Measurements from ENCODE around the gene DOCK11. TPM values are rescaled to one million over a fixed set of nuclear protein-coding genes. Genes with fewer than 3 reads are reported as not detected.
"Not testable (repeated sequence)": the region's sequence is repeated elsewhere in the genome, so short reads cannot be mapped to it uniquely, and the experiment has no call there.

The DOCK11 gene
- polyA plus RNA-seq, 5 donors, result 11.6 to 26.2 (median 17.7) TPM

DNA sequence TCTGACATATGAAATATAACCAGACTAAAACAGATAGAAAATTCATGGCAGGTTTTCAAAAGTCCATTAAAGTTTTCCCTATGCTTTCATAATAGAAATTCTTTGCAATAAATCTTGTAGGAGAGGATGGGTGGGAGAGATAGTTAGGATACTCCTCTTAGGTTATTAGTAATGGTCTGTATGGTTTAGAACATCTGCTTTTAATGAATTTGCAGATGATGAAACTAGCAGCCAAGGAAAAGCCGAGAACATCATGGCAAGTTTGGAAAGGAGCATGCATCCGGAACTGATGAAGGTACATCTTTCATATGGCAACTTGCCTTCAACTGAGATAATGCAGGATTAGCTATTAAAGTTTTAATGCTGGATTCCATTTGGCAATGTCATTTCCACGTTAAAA, 70.7 kb downstream of the DOCK11 start:
- no peak for DNase-seq

DNA sequence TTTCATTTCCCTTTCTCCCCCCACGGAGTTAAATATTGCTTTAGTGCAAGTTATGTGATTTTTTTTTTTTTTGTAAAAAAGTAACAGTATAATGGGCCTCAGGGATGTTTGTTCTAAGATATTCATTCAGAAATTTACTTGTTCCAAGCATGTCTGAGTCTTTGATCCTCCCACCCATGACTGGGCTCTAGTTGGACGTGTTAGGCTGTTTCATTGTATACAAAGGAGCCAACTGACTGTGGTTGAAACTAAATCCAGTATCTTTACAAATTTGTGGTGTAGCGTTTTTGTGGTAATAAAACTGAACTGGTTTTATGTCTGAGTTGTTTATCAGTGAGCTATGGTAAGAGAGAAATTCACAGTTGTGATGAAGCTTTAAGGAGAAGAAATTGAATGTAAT, 74.1 kb downstream of the DOCK11 start:
- no peak for DNase-seq

DNA sequence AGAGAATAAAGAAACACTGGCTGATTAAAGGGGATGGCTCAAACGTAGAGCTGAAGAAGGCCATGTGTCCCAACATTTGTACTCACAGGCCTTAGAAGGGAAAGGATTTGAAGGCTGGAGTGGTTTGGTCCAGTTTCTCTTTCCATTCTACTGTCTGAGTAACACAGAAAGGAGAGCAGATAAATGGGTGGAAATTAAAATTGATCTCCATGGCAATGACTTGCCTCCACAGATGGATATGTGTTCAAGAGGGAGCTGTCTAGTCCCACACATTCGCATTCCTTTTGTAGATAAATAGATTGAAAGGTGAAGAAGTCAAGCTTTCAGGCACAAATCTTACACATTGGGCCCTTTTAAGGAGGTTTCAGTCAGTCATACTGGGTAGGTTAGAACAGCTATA, 74.6 kb downstream of the DOCK11 start:
- DNase-seq, result no peak

DNA sequence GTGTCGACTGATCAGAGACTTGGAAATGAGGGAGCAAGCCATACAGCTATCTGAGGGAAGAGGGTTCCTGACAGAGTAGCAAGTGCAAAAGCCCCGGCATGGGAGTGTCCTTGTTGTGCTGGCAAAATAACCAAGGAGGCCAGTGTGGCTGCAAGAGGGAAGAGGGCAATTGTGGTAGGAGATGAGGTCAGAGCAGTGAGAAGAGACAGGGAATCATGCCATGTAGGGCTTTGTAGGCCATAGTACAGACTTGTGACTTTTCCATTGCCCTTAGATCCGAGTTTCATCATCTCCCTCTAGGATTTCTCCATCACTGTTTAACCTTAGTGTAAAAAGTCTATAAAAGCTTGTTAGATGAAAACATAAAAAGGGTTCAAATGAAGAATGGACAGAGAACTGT, 76.2 kb downstream of the DOCK11 start:
- DNase-seq, result no peak

DNA sequence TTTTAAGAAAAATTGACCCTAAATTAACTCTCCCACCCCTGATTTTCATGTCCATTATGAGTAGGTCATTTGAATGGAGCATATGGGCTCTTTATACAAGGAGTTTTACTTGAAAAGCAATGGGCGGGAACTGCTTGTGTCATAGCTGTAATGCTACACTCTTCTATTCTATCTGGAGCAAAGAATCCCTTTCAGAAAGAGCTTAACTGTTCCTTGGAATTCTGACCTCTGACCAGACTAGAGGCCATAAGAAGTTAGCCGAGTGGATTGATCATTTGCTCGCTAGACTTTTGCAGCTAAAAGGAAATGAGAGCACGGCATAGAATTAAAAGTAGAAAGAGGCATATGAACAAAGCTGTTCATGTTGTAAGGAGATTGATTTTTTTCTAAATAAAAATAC, 79.1 kb downstream of the DOCK11 start:
- DNase-seq, result no peak

DNA sequence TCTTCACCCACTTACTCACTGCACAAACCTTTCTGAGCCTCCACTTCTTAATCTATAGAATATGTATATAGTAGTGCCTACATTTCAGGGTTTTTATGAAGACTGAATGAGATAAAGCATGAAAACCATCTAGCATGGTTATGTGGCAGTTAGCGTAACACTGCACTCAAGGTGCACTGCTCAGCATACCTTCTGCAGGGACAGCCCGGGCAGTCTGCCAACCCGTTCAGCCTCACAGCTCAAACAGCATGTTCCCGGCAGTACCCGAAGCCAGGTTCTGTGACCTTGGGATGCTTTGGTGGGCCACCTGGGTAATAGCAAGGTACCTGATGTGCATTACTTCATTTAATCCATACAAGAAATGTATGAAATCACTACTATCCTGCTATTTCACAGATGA, 81.4 kb downstream of the DOCK11 start:
- DNase-seq, result peak; percentile 11 to 20

DNA sequence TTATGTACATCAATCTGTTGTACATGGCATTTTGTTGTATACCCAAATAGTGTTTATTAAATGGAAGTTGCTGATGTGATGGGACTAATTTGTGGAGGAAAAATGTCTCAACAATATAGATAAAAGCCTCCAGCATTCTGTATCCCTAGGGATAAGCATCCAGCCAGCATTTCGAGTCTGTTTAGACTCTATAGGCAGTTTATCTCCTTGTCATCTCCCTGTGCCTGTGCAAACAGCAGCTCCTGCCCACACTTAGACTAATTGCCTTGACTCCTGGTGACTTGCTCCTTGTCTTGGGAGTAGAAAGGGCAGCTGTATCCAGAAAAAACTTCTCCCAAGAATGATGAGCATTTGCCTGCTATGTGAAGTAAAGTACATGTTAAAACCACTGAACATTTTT, 83.8 kb downstream of the DOCK11 start:
- DNase-seq, result no peak

DNA sequence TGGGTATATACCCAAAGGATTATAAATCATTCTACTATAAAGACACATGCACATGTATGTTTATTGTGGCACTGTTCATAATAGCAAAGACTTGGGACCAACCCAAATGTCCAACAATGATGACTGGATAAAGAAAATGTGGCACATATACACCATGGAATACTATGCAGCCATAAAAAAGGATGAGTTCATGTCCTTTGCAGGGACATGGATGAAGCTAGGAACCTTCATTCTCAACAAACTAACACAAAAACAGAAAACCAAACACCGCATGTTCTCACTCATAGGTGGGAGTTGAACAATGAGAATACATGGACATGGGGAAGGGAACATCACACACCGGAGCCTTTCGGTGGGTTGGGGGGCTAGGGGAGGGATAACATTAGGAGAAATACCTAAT, 87.3 kb downstream of the DOCK11 start:
- not testable (repeated sequence) for DNase-seq

DNA sequence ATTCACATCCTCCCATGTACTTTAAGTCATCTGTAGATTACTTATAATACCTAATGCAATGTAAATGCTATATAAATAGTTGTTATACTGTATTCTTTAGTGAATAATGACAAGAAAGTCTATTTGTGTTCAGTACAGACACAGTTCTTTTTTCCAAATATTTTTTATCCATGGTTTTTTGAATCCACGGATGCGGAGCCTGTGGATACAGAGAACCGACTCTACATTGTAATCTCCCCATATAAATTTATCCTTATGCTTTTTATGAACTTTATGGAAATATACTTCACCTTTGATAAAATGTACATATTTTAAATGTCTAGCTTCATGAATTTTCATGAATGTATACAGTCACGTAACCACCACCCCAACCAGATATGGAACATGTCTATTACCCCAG, 88.2 kb downstream of the DOCK11 start:
- DNase-seq, result no peak

DNA sequence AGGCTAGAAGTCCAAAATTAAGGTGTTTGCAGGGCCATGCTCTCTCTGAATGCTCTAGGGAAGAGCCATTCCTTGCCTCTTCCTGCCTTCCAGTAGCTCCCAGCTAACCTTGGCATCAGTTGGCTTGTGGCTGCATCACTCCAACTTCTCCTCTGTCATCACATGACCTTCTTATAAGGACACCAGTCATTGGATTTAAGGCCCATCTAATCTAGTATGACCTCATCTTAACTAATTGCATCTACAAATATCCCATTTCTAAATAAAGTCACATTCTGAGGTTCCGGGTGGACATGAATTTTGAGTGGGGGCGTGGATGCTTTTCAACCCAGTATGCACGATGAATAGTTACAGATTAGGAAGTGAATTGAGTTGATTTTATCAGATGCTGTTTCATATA, 89.7 kb downstream of the DOCK11 start:
- DNase-seq, result no peak

DNA sequence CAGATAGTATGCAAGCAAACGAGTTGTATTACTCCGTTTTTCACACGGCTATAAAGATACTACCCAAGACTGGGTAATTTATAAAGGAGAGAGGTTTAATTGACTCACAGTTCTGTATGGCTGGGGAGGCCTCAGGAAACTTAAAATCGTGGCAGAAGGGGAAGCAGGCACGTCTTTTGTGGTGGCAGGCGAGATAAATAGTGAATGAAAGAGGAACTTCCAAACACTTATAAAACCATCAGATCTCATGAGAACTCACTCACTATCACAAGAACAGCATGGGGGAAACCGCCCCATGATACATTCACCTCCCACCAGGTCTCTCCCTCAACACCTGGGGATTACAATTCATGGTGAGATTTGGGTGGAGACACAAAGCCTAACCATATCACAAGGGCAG, 90.6 kb downstream of the DOCK11 start:
- DNase-seq, result not testable (repeated sequence)

DNA sequence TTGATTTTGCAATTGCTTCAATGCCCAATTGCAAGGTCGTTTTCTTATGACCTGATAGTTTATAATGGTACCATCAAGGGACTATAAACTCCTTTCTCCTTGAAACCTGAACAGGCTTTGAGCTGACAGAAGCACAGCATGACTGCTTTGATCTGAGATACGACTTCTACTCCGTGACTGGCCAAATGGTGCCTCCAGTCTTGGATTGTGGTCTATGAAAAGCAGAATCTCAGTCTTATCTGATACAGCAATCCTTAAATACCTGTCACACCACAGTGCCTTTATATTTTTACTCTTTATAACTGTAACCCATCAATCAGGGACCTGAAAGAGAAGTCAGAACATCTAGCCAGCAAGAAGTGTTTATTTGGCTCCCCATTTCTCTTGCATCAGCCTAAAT, 93.1 kb downstream of the DOCK11 start:
- no peak for DNase-seq

DNA sequence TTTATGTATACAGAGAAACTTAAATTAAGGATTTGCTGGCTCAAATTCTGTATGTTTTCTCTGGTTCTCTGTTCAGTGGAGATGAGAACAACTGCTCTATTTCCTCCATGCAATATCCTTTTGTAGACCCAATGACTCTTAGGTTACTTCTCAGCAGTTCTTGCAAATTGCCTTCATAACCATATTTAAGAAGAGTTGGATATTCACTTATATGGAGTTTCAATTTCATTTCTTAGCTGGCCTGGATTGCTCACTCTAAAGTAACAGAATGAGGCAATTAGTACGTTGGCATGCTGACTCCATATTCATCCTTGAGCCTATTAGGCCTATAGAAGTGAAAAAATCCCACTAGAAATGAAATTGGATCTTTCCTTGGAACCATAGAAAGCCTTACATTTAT, 93.6 kb downstream of the DOCK11 start:
- DNase-seq, result no peak

DNA sequence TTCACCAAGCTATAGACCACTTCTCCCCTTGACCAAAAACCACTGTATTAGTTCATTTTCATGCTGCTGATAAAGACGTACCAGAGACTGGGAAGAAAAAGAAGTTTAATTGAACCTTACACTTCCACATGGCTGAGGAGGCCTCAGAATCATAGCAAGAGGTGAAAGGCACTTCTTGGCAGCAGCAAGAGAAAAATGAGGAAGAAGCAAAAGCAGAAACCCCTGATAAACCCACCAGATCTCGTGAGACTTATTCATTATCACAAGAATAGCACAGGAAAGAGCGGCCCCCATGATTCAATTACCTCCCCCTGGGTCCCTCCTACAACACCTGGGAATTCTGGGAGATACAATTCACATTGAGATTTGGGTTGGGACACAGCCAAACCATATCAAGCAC, 97.8 kb downstream of the DOCK11 start:
- DNase-seq, result no peak

DNA sequence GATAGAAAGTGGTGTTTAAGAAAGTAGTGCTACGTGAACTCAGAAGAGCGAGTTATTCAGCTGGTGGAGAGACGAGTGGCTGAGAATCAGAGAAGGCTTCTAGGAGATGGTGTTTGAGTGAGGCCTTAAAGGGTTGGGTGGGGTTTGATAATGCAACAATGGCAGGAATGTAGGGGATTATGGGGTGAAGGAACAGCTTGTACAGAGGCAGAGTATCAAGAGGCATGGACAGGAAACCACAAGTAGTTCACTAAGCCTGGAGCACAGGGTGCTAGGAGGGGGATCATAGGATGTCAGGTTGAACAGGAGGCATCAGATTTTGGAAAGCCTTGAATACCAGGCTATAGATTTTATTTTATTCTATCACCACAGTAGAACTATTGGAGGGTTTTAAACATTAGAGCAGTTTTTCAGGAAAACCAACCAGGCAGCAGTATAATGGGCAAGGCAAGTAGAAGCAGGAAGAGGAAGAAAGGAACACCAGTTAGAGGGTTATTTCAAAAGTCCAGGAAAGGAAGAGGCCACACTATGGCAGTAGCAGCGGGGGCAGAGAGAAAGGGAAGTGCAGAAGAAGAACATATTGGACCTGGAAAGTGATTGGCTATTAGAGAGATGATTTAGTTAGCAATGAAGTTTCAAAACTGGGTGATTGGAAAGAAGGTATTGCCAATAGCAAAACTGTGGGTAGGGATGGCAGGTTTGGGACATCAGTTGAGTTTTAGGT, 99.2 kb downstream of the DOCK11 start:
- no peak for DNase-seq

DNA sequence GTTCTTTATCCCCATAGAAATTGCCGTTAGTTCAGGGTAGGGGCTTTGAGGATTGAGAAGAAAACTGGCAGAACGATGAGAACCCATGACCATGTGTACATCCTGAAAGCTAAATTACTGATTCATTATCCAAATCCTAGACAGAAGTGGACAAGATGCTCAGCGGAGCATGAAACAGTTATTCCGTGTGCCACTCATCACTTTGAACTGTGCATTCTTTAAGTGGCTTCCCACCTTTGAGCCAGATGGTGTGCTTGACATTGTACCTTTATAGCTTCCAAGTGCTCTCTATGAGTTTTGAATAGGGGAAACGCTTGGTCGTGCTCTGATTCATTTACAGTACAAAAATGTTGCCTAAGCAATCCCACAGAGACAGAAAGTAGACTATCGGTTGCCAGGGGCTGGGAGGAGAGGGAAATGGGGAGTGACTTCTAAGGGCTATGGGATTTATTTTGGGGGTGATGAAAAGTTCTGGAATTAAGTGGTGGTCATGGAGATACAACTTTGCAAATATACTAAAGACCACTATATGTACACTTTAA, 100.0 kb downstream of the DOCK11 start:
- DNase-seq, result no peak

DNA sequence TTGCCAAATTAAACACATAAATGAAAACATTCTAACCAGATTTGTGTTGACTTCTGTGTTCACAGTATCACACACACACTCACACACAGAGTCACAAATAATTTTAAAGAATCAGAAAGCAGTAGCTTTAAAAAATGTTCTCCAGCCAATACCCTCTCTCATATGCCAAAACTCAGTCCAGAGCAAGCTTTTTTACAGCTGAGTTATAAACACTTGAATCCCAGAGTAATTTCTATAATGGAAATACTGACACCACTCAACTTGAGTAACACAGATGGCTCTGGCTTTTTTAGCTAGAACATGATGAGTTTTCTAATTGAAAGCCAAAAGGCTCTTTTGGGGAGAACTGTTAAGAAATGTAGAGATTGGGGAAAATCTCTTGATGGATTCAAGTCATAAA, 100.8 kb downstream of the DOCK11 start:
- no peak for DNase-seq

DNA sequence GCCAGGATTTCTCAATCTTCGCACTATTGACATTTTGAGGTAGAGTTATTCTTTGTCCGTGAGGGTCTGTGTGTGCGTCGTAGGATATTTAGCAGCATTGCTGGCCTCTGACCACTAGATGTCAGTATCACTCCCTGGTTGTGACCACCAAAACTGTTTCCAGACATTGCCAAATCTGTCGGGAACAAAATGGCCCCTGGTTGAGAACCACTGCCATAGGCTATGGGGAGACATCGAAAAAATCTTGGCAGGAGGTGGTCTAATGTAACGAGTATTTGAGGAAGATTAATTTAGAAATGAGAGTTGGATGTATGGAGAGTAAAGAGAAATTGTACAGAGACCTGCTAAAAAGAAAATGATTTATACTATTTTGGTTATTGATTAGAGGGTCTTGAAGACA, 108.4 kb downstream of the DOCK11 start:
- peak; percentile 44 to 48 for DNase-seq

DNA sequence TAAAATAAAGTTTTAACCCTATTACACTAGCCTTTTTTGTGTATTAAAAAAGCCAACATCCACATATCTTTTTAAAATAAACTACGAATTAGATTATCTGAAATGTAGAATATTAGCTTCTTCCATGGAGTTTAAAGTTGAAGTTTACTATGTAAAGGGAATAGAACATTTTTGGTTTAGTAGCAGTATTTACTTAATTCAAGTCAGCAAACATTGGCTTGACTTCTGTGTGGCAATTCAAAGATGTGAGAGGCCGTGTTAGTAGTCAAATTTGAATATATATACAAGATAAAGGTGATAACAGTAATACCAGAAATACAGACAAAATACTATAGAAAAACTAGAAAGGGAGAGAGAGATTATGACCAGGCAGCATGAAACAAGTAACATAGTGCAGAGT, 116.7 kb downstream of the DOCK11 start:
- no peak for DNase-seq

DNA sequence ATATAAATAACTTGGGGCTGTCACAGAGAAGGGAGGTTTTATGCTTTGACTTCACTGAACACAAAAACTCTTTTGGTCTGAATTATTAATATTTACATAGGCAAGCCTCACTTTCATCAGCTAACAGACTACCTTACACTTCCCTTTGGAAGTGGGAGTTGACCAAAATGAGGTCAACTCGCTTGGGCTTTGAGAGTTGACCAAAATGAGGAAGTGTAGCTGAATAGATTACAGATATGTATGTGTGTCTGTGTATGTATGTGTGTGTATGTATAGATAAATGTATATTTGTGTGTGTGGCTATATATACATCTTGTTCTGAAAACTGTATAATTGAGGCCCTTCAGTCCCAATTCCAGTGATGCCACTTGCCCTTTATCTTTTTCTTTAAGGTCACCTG, 118.5 kb downstream of the DOCK11 start:
- no peak for DNase-seq

DNA sequence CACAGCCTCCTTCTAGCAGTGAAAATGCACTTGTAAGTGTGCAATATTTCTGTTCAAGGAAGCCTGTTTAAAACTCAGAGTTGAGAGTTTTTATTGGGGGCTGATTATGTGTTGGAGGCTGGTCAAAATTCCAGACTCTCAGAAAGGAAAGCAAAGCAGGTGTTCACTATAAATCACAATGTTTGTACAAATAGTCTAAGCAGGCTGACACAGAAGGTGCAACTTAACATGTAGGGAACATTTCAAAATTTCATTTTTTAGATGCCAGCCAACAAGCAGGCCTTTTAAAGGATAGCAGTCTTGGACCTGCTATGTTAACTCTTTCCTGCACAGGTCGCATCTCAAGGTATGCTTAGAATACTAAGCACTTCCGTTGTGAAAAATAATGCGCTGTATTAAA, 119.5 kb downstream of the DOCK11 start:
- no peak for DNase-seq

DNA sequence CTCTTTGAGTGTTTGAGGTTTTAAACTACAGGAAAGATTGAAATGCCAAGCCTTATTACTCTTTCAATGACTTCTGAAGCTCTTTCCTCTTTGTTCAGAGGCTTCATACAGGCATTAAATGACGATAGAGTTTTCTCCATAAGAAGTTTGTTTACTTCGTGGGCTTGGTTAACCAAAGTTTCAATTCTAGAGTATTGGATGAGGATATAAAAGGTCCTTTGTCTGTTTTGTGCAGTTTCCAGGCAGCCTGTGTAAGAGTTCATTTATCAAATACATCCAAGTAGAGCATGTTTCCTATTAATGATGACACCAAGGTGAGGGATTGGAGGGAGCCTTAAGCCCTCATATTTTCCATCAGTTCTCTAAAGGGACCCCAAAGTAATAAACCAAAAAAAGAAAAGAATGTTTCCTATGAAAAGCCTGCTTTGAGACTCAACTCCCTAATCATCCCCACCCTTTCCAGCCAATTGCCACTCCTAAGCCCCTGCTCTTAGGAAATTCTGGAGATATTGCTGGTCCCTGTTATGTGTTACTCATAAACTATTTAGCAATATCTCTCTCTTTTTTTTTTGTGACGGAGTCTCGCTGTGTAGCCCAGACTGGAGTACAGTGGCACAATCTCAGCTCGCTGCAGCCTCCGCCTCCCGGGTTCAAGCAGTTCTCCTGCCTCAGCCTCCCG, 125.6 kb downstream of the DOCK11 start:
- DNase-seq, result no peak

DNA sequence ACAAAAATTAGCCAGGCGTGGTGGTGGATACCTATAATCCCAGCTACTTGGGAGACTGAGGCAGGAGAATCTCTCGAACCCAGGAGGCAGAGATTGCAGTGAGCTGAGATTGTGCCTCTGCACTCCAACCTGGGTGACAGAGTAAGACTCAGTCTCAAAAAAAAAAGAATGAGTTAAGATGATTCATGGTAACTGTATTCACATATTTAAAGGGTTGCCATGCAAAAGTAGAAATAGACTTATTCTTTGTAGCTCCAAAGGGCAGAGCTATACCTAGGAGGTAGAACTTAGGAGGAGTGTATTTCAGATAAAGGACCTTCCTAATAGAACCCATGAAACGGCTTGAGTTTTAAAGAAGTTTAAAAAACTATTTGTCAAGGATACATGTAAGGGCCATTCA, 127.4 kb downstream of the DOCK11 start:
- no peak for DNase-seq

DNA sequence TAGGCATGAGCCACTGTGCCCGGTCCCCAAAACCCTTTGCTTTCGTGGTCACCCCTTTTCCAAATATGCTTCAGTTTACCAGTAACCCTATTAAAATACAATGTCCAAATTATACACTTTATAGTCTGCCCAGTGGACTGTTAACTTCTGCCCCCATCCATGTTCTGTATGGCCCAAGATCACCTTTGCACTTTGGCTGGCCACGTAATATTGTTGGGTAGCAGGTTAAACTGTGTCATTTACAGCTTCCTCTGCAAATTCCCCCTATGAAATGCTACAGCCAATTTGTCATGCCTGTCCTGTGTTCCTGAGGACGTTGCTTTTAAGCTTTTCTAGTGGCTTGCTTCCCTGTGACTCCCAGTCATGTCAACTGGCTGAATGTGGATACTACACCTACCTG, 130.7 kb downstream of the DOCK11 start:
- DNase-seq, result no peak
